ENCODE data around the gene MYO6. TPM values are rescaled to one million over a fixed set of nuclear protein-coding genes. Genes with fewer than 3 reads are reported as not detected.

The MYO6 gene
- polyA plus RNA-seq, 1 of the 3 experiments (the other 2 are of a cell fraction) = 6.2 TPM

DNA sequence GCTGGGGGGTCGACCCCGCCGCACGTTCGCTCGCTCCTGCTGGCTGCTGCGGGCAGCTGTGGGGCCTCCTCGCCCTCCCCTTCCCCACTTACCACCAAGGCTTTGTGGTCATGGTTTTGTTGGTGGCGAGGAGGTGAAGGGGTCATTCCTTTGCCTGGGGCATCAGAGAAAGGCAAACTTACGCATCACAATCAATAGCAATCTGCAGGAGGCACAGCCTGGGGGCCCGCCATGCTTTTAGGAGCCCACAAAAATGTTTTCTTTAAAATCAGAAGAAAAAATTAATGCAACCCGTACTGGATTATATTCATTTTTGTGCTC is 186.4 kb downstream of the MYO6 start:
- Histone ChIP-seq H2AFZ (ENCODE audit: low read depth) (peak overlapping the region; percentile 56; the same call in 1 of the 2 replicates), H3K79me2 (ENCODE audit: insufficient read depth) (no peaks in the 10 kb centered on the region), H3K27me3 (ENCODE audit: insufficient read depth) (no peaks in the 10 kb centered on the region), H3K4me2 (peak overlapping the region; percentile 74), H3K27ac (ENCODE audit: low read depth in 2 of 2, low read length in 1 of 2) (no peak overlapping the region), H3K36me3 (replicated peaks in 1 of 2; ENCODE audit: control insufficient read depth in 1 of 2, insufficient read depth in 2 of 2, low read length in 1 of 2) (no peaks in the 10 kb centered on the region), H3K9me2 (no peaks in the 10 kb centered on the region), H3K9me3 (no peaks in the 10 kb centered on the region), H3K4me1 (ENCODE audit: control insufficient read depth in 1 of 2, insufficient read depth in 2 of 2, low read depth in 1 of 2, low read length in 1 of 2) (peaks cover 0 to 9% of the 10 kb centered on the region in 2 experiments; a peak in 1 of 4 replicates), H3F3A (replicated peaks; ENCODE audit: insufficient read depth) (no peaks in the 10 kb centered on the region), H4K20me1 (ENCODE audit: insufficient read depth) (no peaks in the 10 kb centered on the region), H3K4me3 (ENCODE audit: low read depth in 2 of 2, low read length in 1 of 2) (peak overlapping the region; percentile 31 to 54; a peak in 3 of 4 replicates), H3K9ac (no peak overlapping the region)
- ChIA-PET POLR2A (no interaction called here), CTCF (interaction anchor here (0.5 to 4.3 kb wide), 26 partner anchors 10 to 949 kb away, joined by 3 to 29 read pairs (median 4); no protein-coding TSS in a partner anchor)
- no peak for DNase-seq
- 64% methylated on average over 10 of the region's 12 CpGs for WGBS (ENCODE audit: low lambda C conversion rate)
- TF ChIP-seq POLR2AphosphoS5 (IDR thresholded peaks at IDR 0.05; ENCODE audit: low read depth, low read length) (no peak), SMC3 (IDR thresholded peaks at IDR 0.05; ENCODE audit: low read depth, low read length) (no peak), NFIC (IDR thresholded peaks at IDR 0.05; ENCODE audit: borderline replicate concordance) (no peak), CHD2 (IDR thresholded peaks at IDR 0.05; ENCODE audit: low read length, partially characterized antibody) (no peak), RFX5 (IDR thresholded peaks at IDR 0.05; ENCODE audit: low read length) (no peak), TAF1 (IDR thresholded peaks at IDR 0.05; ENCODE audit: borderline replicate concordance, low read depth, low read length) (no peak), CTCF (IDR thresholded peaks at IDR 0.05) (no peak), TCF12 (IDR thresholded peaks at IDR 0.05) (no peak), SIN3A (IDR thresholded peaks at IDR 0.05; ENCODE audit: borderline replicate concordance, low read depth, low read length) (no peak), EZH2phosphoT487 (IDR thresholded peaks at IDR 0.05; ENCODE audit: borderline replicate concordance, low read depth) (no peak), EP300 (IDR thresholded peaks at IDR 0.05; ENCODE audit: borderline replicate concordance in 1 of 2, low read depth in 1 of 2, low read length in 1 of 2) (no peak), RXRA (IDR thresholded peaks at IDR 0.05; ENCODE audit: borderline replicate concordance, low read depth) (no peak), MEF2A (IDR thresholded peaks at IDR 0.05; ENCODE audit: borderline replicate concordance, low read depth) (no peak), MXI1 (IDR thresholded peaks at IDR 0.05; ENCODE audit: low read depth, low read length) (no peak), ELF1 (IDR thresholded peaks at IDR 0.05) (no peak)
- TF ChIP-seq, protein P1, sequence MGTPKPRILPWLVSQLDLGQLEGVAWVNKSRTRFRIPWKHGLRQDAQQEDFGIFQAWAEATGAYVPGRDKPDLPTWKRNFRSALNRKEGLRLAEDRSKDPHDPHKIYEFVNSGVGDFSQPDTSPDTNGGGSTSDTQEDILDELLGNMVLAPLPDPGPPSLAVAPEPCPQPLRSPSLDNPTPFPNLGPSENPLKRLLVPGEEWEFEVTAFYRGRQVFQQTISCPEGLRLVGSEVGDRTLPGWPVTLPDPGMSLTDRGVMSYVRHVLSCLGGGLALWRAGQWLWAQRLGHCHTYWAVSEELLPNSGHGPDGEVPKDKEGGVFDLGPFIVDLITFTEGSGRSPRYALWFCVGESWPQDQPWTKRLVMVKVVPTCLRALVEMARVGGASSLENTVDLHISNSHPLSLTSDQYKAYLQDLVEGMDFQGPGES (IDR thresholded peaks at IDR 0.05; ENCODE audit: low read depth, low read length) = no peak
- TF ChIP-seq, protein P2, sequence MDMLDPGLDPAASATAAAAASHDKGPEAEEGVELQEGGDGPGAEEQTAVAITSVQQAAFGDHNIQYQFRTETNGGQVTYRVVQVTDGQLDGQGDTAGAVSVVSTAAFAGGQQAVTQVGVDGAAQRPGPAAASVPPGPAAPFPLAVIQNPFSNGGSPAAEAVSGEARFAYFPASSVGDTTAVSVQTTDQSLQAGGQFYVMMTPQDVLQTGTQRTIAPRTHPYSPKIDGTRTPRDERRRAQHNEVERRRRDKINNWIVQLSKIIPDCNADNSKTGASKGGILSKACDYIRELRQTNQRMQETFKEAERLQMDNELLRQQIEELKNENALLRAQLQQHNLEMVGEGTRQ (IDR thresholded peaks at IDR 0.05; ENCODE audit: borderline replicate concordance, low read depth, low read length) = no peak
- TF ChIP-seq, protein P3, sequence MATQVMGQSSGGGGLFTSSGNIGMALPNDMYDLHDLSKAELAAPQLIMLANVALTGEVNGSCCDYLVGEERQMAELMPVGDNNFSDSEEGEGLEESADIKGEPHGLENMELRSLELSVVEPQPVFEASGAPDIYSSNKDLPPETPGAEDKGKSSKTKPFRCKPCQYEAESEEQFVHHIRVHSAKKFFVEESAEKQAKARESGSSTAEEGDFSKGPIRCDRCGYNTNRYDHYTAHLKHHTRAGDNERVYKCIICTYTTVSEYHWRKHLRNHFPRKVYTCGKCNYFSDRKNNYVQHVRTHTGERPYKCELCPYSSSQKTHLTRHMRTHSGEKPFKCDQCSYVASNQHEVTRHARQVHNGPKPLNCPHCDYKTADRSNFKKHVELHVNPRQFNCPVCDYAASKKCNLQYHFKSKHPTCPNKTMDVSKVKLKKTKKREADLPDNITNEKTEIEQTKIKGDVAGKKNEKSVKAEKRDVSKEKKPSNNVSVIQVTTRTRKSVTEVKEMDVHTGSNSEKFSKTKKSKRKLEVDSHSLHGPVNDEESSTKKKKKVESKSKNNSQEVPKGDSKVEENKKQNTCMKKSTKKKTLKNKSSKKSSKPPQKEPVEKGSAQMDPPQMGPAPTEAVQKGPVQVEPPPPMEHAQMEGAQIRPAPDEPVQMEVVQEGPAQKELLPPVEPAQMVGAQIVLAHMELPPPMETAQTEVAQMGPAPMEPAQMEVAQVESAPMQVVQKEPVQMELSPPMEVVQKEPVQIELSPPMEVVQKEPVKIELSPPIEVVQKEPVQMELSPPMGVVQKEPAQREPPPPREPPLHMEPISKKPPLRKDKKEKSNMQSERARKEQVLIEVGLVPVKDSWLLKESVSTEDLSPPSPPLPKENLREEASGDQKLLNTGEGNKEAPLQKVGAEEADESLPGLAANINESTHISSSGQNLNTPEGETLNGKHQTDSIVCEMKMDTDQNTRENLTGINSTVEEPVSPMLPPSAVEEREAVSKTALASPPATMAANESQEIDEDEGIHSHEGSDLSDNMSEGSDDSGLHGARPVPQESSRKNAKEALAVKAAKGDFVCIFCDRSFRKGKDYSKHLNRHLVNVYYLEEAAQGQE (IDR thresholded peaks at IDR 0.05; ENCODE audit: low read depth, low read length) = no peak
